ENCODE results near the gene SLC3A2.
"Not testable (repeated sequence)": the region's sequence is repeated elsewhere in the genome, so short reads cannot be mapped to it uniquely, and the experiment has no call there.

Gene SLC3A2

DNA sequence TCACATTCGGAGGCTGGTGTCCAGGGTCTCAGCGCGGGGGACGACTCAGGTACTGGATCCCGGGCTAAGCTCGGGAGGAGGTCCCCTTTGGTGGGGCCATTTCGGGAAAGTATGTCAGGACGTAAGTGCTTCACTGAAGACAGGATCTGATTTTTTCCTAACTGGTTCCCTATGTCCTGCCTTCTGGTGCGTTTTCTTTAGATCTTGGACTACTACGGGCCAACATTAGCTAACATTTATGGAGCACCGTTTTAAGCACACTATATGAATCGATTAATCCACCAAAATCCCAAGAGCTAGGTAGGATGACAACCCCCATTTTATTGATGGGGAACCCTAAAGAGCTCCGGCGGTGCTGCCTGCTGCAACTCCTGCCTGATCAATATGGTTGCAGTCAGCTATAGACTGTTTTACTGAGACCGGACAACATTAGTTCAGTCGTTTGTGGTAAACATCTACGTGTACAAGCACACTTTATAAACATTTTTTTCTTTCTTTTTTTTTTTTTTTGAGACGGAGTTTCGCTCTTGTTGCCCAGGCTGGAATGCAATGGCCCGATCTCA lies 24.3 kb upstream of the SLC3A2 start:
- no peak for FAIRE-seq
- DNase-seq (ENCODE audit: insufficient read length, low spot score): no peak
- TF ChIP-seq POLR2A (IDR thresholded peaks at IDR 0.05; ENCODE audit: low read depth, low read length): no peak

DNA sequence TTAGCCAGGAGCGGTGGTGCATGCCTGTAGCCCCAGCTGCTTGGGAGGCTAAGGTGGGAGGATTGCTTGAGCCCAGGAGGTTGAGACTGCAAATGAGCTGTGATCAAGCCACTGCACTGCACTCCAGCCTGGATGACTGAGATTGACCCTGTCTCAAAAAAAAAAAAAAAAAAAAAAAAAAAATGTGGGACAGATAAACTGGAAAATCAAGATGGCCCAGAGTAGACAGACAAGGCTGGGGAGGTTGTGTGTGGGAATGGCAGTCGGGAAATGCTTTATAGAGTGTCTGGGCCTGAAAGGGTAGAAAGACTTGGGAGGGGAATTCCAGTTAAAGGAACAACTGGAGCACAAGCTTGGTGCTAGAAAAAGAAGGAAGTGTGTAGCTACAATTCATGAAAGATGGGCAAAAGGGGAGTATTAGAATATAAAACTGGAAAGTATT lies 23.1 kb upstream of the SLC3A2 start:
- FAIRE-seq: no peak
- no peak for TF ChIP-seq POLR2A (IDR thresholded peaks at IDR 0.05; ENCODE audit: low read depth, low read length)
- DNase-seq (ENCODE audit: insufficient read length, low spot score): no peak

DNA sequence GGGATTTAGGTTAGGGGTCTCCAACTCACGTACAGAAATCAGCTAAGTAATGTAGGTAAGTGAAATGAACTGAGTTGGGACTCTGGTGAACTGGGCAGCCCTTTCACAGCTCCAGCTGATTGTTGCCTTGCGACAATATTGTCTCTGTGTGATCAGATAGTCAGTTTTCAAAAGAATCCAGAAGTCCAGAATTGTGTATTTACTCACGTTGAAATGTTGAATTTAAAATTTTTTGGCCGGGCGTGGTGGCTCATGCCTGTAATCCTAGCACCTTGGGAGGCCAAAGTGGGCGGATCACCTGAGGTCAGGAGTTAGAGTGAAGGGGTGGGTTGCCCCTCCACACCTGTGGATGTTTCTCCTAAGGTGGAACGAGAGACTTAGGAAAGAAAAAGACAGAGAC lies 22.5 kb upstream of the SLC3A2 start:
- FAIRE-seq: no peak
- DNase-seq (ENCODE audit: insufficient read length, low spot score): no peak
- no peak for TF ChIP-seq POLR2A (IDR thresholded peaks at IDR 0.05; ENCODE audit: low read depth, low read length)

DNA sequence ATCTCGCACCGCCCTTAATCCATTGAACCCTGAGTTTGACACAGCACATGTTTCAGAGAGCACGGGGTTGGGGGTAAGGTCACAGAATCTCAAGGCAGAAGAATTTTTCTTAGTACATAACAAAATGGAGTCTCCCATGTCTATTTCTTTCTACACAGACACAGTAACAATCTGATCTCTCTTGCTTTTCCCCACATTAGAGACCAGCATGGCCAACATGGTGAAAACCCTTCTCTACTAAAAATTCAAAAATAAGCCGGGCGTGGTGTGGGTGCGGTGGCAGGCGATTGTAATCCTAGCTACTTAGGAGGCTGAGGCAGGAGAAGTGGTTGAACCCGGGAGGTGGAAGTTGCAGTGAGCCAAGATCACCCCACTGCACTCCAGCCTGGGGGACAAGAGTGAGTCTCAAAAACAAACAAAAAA lies 21.4 kb upstream of the SLC3A2 start:
- not testable (repeated sequence) for FAIRE-seq; DNase-seq (ENCODE audit: insufficient read length, low spot score)

DNA sequence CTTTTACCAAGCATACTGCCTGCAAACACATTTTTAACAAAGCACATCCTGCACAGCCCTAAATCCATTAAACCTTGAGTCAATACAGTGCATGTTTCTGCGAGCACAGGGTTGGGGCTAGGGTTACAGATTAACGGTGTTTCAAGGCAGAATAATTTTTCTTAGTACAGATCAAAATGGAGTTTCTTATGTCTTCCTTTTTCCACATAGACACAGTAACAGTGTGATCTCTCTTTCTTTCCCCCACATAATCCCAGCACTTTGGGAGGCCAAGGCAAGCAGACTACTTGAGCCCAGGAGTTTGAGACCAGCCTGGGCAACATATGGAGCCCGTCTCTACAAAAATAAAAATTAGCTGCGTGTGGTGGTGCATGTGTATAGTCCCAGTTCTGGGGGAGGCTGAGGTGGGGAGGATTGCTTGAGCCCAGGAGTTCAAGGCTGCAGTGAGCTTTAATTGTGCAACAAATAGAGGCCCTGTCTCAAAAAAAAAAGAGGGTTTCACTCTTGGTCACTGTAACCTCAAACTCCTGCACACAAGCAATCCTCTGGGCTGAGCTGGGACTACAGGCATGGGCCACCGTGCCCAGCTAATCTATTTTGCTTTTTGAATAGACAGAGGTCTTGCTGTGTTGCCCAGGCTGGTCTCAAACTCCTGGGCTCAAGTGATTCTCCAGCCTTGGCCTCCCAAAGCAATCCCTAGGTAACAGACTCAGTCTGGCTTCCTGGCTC lies 19.7 kb upstream of the SLC3A2 start:
- DNase-seq (ENCODE audit: insufficient read length, low spot score) (no peak), FAIRE-seq (no peak)
- no peak for TF ChIP-seq POLR2A (IDR thresholded peaks at IDR 0.05; ENCODE audit: low read depth, low read length)

DNA sequence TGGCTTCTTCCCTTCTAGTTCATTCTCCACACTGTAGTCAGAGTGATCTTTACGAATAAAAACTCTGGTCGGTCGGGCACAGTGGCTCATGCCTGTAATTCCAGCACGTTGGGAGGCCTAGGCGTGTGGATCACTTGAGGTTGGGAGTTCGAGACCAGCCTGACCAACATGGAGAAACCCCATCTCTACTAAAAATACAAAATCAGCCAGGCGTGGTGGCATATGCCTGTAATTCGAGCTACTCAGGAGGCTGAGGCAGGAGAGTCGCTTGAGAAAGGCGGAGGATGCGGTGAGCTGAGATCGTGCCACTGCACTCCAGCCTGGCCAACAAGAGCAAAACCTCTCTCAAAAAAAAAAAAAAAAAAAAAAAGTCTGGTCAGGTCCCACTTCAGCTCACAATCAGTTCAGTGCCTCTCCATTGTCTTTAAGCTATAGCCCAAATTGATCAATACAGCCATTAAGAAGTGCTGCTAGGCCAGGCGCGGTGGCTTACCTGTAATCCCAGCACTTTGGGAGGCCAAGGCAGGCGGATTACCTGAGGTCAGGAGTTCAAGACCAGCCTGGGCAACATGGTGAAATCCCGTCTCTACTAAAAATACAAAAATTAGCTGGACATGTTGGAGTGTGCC lies 19.0 kb upstream of the SLC3A2 start:
- not testable (repeated sequence) for DNase-seq (ENCODE audit: insufficient read length, low spot score); FAIRE-seq

DNA sequence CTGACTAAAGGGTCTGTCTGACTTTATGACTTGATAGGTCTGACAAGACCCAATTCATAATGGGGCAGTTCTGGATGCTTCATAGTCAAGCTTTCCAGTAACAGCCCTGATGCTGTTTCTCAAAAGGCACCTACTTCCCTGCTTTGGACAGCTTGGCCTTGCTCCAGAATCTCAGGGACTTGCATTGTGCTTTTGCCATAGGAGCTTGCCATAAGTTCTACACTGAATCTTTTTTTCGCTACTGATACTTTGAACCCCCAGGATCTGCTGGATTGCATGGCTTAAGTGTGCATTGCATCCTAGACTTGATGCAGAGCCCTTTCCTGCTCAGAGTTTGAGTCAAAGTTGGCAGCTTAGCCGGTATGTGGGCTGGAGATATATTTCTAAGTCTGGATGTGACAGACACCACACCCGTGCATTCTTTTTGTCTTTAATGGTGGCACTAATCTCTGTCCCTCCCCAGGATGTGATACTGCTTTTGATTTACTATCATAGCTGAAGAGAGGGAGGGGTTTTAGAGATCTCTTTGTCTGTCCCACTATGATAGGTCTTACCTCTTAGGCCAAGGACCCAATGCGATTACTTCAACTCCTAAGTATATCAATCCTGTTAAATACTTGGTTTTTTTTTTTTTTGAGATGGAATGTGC lies 16.9 kb upstream of the SLC3A2 start:
- DNase-seq (ENCODE audit: insufficient read length, low spot score): no peak
- FAIRE-seq: no peak
- no peak for TF ChIP-seq POLR2A (IDR thresholded peaks at IDR 0.05; ENCODE audit: low read depth, low read length)

DNA sequence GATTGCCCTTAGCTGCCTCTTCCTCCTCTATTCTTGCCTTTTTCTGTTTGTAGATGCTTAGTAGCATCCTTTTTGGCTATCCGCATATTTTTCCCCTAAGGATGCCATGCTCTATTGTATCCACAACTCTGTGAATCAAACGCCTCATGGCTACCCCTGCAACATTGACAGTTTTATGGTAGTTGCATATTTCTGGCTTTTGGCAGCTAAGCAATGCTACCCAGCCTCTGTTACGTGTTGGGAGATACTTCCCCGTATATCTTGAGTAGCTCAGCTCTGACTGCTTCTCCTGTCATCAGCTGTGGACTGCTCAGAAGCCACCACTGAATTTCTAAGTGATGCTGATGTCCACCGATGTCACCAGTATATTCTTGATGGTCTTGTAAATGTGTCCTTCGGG lies 15.1 kb upstream of the SLC3A2 start:
- DNase-seq (ENCODE audit: insufficient read length, low spot score) (no peak), FAIRE-seq (no peak)
- TF ChIP-seq POLR2A (IDR thresholded peaks at IDR 0.05; ENCODE audit: low read depth, low read length): no peak

DNA sequence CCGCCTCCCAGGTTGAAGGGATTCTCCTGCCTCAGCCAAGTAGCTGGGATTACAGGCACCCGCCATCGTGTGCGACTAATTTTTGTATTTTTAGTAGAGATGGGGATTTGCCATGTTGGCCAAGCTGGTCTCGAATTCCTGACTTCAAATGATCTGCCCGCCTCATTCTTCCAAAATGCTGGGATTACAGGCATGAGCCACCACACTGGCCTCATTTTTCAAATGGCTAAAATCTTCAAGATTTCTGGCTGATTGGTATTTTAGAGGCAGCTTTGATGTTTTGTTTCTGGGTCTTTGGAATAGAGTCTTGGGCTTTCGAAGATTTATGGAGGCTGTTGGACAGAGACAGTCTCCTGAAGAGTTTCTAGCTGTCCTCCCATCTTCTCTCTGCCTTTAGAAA lies 5.8 kb upstream of the SLC3A2 start:
- DNase-seq (ENCODE audit: insufficient read length, low spot score) (no peak), FAIRE-seq (no peak)
- no peak for TF ChIP-seq POLR2A (IDR thresholded peaks at IDR 0.05; ENCODE audit: low read depth, low read length)

DNA sequence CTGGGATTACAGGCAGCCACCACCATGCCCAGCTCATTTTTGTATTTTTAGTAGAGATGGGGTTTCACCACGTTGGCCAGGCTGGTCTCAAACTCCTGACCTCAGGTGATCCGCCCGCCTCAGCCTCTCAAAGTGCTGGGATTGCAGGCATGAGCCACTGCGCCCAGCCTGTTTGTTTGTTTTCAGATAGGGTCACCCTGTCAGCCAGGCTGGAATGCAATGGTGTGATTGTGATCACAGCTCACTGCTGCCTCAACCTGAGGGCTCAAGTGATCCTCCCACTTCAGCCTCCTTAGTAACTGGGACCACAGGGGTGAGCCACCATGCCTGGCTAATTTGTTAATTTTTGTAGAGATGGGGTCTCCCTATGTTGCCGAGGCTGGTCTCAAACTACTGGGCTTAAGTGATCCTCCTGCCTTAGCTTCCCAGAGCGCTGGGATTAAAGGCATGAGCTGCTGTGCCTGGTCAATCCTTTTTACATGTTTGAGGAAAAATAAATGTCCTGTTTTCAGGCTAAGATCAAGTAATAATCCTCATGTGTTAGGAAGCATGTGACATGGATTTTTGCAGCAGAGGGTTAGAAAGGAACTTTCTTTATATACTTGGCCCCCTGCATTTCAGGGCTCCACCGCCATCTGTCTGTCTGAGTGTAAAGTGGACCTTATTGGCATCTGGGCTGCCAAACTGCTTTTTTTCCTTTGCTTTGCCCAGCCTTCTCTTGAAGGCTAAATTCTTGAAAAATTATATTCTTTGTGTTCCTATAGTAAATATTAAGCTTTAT lies 4.8 kb upstream of the SLC3A2 start:
- DNase-seq (ENCODE audit: insufficient read length, low spot score) (no peak), FAIRE-seq (no peak)

DNA sequence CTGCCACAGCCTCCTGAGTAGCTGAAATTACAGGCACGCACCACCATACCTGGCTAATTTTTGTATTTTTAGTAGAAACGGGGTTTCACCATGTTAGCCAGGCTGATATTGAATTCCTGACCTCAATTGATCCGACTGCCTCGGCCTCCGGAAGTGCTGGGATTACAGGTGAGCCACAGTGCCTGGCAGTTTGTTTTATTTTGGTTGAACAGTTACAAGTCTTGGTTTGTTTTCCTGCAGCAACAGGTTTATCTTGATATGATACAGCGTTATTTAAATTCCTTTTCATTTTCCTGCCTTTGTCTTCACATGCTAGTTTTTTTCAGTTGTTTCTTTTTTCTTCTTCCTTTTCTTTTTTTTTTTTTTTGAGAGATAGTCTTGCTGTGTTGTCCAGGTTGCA lies 4.0 kb upstream of the SLC3A2 start:
- no peak for TF ChIP-seq POLR2A (IDR thresholded peaks at IDR 0.05; ENCODE audit: low read depth, low read length)
- no peak for FAIRE-seq
- no peak for DNase-seq (ENCODE audit: insufficient read length, low spot score)

More for the DNA sequence above, 4.8 kb upstream of the SLC3A2 start:
- no peak for TF ChIP-seq POLR2A (IDR thresholded peaks at IDR 0.05; ENCODE audit: low read depth, low read length)

DNA sequence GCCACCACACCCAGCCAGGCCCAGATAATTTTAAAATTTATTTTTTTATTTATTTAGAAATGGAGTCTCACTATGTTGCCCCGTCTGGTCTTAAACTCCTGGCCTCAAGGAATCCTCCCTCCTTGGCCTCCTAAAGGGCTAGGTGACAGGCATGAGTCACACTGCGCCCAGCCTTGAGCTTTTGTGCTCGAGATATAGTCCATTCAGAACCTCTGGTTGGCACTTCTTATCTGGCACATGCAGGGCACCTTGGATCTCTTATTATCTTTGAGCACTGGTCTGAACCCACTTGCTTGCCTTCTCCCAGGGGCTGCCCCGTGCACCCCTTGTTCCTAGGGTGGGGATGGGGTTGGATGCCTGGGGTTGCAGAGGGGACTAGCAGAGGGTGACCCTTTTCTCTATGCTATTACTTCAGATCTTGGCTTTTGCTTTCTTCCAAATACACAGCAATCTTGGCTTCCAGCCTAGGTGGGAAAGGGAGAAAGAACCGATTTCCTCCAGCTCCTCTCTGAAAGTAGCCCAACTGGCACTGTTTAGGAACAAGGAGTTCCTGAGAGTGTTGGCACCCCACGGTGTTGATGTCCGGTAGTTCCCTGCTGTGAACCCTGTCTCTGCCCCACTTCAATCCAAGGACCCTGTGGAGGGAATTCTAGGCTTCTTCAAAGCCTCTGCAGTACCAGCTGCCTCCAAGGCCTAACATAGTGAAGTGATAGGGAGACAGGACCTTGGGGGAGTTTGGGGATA lies 1.3 kb upstream of the SLC3A2 start:
- FAIRE-seq (no peak), DNase-seq (ENCODE audit: insufficient read length, low spot score) (no peak)
- no peak for TF ChIP-seq POLR2A (IDR thresholded peaks at IDR 0.05; ENCODE audit: low read depth, low read length)

DNA sequence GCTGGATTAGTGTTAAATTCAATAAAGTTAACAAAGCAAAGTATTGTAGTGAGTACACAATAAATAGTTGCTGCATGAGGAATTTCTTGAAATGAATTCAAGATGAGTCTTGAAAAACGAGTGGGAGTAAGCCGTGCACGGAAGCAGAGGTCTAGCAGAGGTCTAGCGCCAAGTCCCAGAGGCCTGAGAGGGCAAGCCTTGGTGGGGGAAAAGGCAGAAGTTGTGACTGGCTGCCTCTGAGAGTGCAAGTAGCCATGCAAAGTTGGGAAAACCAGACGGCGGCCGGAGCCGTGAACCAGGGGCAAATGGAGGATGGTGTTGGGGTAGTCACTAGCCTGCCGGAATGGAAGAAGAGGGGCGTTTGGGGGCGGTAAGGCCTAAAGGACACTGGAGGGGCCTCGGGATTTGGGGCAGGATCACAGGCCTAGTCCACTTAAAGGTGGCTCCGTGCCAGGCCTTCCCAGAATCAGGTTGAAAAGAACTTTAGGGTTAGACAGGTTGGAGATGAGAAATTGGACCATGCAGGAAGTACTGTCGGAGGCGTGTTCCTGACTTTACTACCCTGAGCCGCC lies 379 bp upstream of the SLC3A2 start:
- FAIRE-seq (no peak), DNase-seq (ENCODE audit: insufficient read length, low spot score) (no peak)
- TF ChIP-seq POLR2A (IDR thresholded peaks at IDR 0.05; ENCODE audit: low read depth, low read length): no peak

All from H54 (cell line).